GM21737 (cell line): ENCODE results near the gene CACNA2D3.

Source experiments
- ATAC-seq: cut with Tn5 transposase; IDR thresholded peaks from one replicate; pipeline ENCODE4 v1.9.1; 2021; ENCODE audit warnings: mild to moderate bottlenecking, moderate library complexity; ENCODE audit not compliant: unreplicated experiment

CACNA2D3 gene

DNA sequence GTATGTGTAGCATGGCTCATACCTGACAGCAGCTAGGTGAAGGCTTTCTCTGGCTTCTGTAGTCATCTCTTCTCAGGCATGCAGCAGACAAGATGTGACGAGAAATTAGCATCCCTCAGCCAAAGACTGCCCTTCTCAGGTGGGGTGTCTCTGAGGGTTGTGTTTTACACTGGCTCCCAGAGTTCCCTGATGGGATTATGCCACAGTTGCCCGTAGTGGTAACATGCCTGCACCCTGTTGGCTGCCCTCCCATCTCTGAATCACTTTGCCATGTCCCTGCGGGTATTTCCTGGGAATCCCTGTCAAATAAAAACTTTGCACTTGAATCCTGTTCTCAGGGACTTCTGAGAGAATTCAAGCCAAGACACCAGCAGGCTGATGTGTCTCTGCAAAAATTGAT is 735.0 kb downstream of the CACNA2D3 start:
- ATAC-seq = no peak

- no peak for ATAC-seq
Measured at GRCh38 chr3:54858093-54858785, 735.9 kb downstream of the CACNA2D3 start.

- no peak for ATAC-seq
Measured at GRCh38 chr3:54859184-54859583, 736.8 kb downstream of the CACNA2D3 start.

DNA sequence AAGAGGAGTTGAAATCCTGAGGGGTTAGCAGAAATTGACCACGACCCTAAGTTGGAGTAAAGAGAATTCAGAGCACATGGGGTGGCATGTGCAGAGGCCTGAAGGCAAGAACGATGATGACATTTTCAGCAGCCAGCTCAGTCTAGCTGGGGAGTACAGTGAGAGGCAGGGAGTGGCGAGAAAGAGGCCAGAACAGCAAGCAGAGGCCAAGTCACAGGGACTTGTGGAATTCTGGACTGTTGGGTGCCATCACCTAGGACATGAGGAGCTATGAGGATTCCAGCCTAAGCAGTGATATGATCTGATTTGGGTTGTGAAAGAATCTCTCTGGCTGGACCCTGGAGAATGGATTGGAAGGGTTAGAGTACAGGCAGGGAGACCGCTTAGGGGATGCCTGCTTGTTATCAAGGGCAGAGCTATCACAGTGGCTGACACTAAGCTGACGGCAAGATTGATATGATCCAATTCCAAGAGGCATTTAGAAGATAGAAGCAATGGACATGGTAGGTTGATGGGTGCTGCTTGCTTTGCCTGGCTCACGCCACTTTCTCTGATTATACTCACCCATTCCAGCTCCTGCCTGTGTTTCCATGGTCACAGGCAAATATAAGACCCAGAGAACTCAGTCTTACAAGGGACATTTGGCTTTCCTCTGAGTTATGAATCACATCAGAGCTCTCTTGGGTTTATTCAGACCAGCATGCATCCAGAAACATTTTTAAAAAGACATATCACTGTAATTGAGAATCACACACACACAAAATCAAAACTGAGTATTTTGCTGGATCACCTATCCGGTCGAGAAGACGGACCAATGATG is 739.1 kb downstream of the CACNA2D3 start:
- no peak for ATAC-seq

GRCh38 chr3:54862526-54862925 is 740.2 kb downstream of the CACNA2D3 start:
- ATAC-seq = no peak

GRCh38 chr3:54863366-54863765 is 741.0 kb downstream of the CACNA2D3 start:
- no peak for ATAC-seq

GRCh38 chr3:54863786-54864185 is 741.4 kb downstream of the CACNA2D3 start:
- ATAC-seq = no peak

DNA sequence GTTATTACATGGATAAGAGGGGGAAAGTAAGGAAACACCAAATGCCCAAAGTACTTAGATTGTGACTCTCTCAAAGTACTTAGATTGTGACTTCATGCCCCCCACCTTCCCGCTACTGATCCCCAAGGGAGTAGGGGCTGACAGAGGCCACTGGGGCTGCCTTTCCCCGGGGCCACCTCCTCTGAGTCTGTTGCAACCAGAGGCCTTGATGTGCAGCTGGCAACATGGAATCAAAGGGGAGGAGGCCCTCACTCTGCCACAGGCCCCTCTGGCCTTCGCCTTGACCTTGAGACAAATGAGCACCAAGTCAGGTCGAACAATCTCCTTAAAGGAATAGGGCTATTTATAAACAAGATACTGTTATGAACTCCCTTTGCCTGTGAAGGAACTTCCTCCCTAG is 743.0 kb downstream of the CACNA2D3 start:
- no peak for ATAC-seq

DNA sequence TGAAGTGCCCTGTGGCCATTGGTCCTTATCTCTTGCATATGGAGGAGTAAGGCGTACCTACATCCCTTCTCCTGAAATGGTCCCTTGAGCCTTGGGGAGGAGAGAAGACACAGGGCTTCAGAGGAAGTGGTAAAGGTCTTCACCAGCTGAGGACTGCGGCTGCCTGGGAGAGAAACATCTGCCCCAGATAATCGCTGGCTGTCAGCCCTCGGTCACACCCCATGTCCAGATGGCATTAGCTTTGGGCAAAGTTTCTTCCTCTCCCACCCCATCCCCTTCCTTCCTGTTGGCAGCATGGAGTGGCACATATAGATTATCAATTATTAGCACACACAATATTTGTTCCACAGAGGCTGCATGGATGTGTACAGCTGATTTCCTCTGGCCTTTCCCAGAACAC is 743.9 kb downstream of the CACNA2D3 start:
- no peak for ATAC-seq

- ATAC-seq = no peak
Measured at GRCh38 chr3:54870423-54870822, 748.1 kb downstream of the CACNA2D3 start.

- ATAC-seq = no peak
Measured at GRCh38 chr3:54871867-54872266, 749.5 kb downstream of the CACNA2D3 start.

- no peak for ATAC-seq
Measured at GRCh38 chr3:54873059-54874010, 751.0 kb downstream of the CACNA2D3 start.

GRCh38 chr3:54874816-54875556 is 752.6 kb downstream of the CACNA2D3 start:
- no peak for ATAC-seq

DNA sequence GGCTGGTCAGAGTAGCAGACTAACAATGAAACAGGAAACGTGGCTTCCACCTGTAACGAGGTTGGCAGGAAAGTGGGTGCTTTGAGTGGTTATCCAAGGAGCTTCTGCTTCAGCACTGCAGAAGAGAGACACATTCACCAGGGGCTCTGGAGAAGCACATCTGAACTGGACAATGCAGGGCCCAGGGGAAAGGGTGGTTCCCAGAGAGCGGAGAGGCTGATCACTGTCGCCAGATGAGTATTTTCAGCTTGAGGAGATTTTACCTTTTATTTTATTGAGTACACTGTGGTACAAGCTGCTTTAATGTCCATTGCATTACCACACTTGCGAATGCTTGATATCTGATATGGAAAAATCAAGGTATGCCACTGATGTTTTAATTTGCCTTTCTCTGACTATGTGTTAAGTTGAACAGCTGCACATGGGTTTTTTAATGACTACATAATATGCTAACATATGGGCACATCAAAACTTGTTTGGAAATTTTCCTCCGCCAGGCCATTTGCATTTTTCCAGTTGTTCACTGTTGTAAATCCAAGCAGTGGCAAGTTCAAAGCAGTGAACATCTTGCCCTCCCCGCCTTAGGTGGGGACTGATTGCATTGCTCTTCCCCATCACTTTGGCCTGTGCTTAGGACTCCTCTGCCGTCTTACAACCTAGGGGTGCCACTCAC is 753.4 kb downstream of the CACNA2D3 start:
- ATAC-seq = no peak

DNA sequence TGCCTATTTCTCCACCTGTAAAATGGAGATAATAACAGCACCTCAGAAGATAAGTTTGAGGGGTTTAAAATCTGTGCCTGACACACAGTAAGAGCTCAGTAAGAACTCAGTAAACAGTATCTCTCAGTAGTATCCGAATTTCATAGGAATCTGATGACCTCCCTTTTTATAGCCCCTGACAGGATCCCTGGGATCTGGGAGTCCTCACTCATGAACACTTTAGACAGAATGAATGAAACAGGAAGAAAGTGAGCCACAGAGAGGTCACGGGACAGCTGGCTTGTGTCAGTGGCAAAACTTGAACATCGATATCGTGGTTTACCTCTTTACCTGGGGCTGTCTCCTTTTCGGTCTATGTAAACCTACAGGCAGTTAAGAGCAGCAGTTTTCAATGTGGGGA is 754.3 kb downstream of the CACNA2D3 start:
- ATAC-seq = no peak

DNA sequence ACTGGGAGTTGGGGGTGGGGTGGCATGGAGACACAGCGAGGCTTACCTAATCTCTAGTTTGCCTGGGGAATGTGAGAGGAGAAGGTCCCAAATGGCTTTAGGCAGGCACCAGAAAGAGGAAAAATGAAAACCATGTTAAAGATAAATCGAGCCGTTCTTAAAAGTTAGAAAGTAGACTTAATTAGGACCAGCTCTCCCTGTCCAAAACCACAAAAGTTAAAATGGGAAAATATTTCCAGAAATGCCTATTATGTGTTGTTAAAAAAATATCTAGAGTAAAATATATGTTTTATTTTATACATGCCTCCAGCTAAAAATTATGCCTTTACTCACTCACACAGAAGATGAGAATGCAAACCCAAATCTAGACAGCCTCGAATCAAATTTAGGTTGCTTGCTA is 755.4 kb downstream of the CACNA2D3 start:
- ATAC-seq = no peak

DNA sequence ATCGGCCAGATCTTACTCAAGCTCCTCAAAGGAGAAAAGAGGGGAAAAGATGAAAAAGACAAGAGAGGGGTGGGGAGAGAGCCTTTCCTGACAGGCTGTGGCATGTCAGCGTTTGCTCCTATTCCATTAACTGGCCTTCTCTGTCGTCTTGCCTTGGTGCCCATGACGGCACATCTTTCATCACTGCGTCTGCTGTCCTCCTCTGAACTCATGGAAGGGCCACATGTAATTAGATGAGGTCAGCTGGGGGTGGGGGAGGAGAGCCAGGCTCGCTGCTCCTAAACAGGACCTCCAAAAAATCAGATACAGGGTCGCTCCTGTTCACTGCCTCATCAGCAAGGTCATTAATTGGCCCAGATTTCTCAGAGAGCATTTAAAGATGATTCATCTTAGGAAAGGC is 755.8 kb downstream of the CACNA2D3 start:
- no peak for ATAC-seq

DNA sequence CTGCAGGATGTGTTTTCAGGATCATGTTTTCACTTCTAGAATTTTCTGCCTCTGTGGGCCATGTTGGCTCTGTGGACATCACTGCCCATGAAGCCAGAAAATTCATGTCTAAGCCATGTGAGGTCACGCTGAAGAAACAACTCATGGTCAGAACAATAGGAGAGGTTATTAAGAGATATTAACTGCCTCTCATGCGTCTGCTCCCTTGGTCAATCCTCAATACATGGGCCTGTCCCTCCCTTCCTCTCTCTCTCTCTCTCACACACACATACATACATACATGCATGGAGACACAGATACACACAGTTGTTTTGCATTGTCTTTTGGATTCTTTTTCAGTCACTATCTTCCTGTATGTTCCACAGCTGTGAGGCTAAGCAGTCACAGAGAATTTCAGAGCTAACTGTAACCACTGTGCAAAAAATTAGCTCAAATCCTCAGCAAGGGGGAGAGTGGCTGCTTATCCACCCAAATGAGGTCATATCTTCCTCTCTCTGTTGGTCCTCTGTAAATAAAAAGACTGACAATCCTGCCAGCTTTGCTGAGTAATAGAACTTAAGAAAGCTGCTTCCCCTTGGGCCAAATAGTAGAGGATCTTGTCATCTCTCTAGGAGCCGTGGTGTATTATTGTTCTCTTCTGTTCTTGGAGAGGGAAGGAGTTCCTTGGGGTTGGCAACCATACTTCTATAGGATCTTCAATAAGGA is 759.9 kb downstream of the CACNA2D3 start:
- ATAC-seq = no peak

DNA sequence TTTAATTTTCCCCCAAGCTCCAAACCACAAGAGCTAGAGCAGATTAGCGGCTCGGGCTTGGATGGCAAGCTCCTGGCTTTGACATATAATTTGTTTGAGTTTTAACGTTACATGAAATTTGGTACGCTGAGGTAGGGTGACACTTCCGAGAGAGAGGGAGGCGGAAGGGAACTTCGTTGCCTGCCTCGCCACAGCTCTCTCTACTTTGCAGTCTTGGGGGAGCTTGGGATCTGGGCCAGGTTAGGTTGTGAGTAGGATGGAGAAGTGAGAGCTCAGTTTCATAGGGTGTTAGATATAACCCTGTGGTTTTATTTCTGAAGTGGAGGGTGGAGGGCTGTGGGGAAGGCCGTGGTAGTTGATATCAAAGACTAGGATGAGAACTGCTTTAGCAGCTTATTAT is 765.8 kb downstream of the CACNA2D3 start:
- no peak for ATAC-seq
